AG04450 (cell line): ENCODE results near the gene GFOD2. TPM values are rescaled to one million over a fixed set of nuclear protein-coding genes. Genes with fewer than 3 reads are reported as not detected.

Source experiments
- CTCF ChIA-PET: fragments of 300-600, 350-600 bp; formaldehyde crosslinking; extraction: SDS; loops from one replicate; lab custom pipeline; 2022; ENCODE audit warnings: antibody characterized with exemption, inconsistent platforms; lab: Charles Lee
- POLR2A ChIA-PET: fragments of 350-600 bp; formaldehyde crosslinking; extraction: SDS; loops from one replicate; lab custom pipeline; 2021; ENCODE audit warnings: antibody characterized with exemption, inconsistent platforms; lab: Yijun Ruan, JAX
- DNase-seq: peaks from one replicate; pipeline ENCODE4 v3.0.0-alpha.2; 2011; ENCODE audit warnings: low read depth, low spot score
- H3K27ac ChIP-seq: one replicate; pipeline ENCODE4 v1.5.1; 2012; ENCODE audit warnings: low read depth, low read length, control low read depth
- H3K27me3 ChIP-seq: one replicate; pipeline ENCODE4 v1.6.0; 2012; ENCODE audit warnings: low read length; ENCODE audit not compliant: control insufficient read depth, insufficient read depth
- H3K4me3 ChIP-seq: 2 replicates; pipeline ENCODE4 v1.5.1; 2011; ENCODE audit warnings: mild to moderate bottlenecking, low read depth, low read length, control low read depth
- H3K9me3 ChIP-seq: 2 replicates; pipeline ENCODE4 v1.5.1; 2012; ENCODE audit warnings: low read length; ENCODE audit not compliant: control insufficient read depth, insufficient read depth
- polyA plus RNA-seq: library from polyadenylated mRNA; depleted of rRNA; stranded (reverse); fragments of >200 nt; gene quantifications from 2 replicates; pipeline ENCODE4 v1.2.3, GENCODE V29; 2011
- TF ChIP-seq, protein P1 (sequence below): IDR thresholded peaks from 2 replicates; pipeline ENCODE4 v1.5.1; 2011; ENCODE audit warnings: low read depth, low read length, control low read depth, inconsistent platforms

GFOD2 gene
- polyA plus RNA-seq, 1 experiment = 11.1 TPM

DNA sequence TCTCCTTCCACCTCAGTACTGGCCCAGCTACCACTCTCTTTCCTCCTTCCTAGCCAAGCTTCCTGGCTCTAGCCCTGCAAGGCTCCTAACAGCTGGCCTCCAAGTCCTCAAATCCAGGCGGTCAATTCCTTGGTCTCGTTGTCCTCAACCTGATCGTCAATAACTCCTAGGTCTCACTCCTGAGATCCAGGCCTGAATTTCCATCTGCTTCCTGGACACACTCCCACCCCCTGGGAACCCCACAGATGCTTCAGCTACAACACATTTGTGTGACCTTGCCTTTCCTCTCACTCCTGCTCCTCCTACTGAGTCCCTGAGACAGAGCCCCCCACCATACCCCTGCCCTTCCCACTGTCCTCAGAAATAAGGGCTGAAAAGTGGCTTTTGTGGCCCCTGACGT, 54.9 kb downstream of the GFOD2 start:
- Histone ChIP-seq H3K9me3 (no peaks in the 10 kb centered on the region; the same call in 1 of the 2 replicates), H3K27me3 (no peaks in the 10 kb centered on the region), H3K27ac (no peak overlapping the region), H3K4me3 (no peak overlapping the region)
- CTCF ChIA-PET = interaction anchor here (0.9 to 11.4 kb wide), 2 partner anchors 117 to 142 kb away, joined by 3 to 181 read pairs; no protein-coding TSS in a partner anchor
- no peak for DNase-seq
- TF ChIP-seq, protein P1, sequence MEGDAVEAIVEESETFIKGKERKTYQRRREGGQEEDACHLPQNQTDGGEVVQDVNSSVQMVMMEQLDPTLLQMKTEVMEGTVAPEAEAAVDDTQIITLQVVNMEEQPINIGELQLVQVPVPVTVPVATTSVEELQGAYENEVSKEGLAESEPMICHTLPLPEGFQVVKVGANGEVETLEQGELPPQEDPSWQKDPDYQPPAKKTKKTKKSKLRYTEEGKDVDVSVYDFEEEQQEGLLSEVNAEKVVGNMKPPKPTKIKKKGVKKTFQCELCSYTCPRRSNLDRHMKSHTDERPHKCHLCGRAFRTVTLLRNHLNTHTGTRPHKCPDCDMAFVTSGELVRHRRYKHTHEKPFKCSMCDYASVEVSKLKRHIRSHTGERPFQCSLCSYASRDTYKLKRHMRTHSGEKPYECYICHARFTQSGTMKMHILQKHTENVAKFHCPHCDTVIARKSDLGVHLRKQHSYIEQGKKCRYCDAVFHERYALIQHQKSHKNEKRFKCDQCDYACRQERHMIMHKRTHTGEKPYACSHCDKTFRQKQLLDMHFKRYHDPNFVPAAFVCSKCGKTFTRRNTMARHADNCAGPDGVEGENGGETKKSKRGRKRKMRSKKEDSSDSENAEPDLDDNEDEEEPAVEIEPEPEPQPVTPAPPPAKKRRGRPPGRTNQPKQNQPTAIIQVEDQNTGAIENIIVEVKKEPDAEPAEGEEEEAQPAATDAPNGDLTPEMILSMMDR = no peak
- POLR2A ChIA-PET = no interaction called here

DNA sequence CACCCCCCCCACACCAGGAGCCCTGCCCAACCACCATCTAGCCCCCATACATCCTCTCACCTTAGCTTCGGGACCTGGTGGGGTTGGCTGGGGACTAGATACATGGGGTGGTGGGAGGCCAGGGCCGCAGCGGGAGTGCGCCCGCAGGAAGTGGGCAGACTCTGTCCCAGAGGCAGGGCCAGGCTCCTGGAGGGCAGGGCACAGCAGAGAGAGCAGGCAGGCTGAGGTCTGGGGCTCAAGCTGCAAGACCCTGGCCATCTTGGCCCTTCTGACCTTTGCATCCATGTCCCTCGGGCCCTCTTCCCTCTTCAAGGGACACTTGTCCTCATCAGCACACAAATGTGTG, 55.3 kb downstream of the GFOD2 start:
- TF ChIP-seq, protein P1 = no peak
- no peak for DNase-seq
- Histone ChIP-seq H3K4me3 (no peak overlapping the region), H3K9me3 (no peaks in the 10 kb centered on the region; the same call in 1 of the 2 replicates), H3K27ac (no peak overlapping the region), H3K27me3 (no peaks in the 10 kb centered on the region)
- POLR2A ChIA-PET = no interaction called here
- CTCF ChIA-PET = interaction anchor here (0.9 to 11.4 kb wide), 2 partner anchors 117 to 141 kb away, joined by 3 to 181 read pairs; no protein-coding TSS in a partner anchor

DNA sequence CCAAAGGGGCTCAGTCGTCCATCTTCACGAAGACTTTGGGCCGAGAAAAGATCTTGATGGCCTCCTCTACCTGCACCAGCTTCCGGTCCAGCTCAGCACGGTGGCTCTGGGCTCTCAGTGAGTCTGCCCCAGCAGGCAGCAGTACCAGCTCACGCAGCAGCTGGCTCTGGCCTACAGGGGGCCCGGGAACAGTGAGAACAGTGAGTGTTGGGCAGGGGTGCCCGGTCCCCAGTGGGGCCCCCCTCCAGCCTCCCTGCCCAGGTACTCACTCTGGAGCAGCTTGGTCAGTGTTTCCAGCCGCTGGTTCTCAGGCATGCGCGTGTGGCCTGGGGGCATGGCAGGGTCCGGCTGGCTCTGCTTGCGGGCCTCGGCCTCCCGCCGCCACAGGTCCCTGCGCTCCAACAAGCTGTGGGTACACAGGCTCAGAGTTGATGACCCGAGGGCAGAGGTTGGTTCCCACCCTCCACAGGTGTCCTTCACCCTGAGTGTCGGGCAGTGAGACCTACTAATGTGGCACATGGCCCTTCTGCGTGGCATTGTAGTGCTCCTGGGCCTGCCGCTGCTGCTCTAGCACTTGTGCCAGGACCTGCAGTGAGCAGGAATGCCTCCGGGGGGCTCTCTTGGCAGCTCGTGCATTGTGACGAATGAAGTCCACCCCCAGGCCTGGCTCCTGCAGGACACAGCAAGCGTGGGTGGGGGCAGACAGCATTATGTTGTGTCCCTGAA, 55.8 kb downstream of the GFOD2 start:
- ChIA-PET POLR2A (interaction anchor here (0.6 kb wide), 1 partner anchor 200 kb away, joined by 4 read pairs; no protein-coding TSS in a partner anchor), CTCF (interaction anchor here (0.5 to 11.4 kb wide), 4 partner anchors 89 to 141 kb away, joined by 3 to 181 read pairs (median 6); no protein-coding TSS in a partner anchor)
- TF ChIP-seq, protein P1 = peak; percentile 14
- no peak for DNase-seq
- Histone ChIP-seq H3K4me3 (no peak overlapping the region), H3K27ac (no peak overlapping the region), H3K9me3 (no peaks in the 10 kb centered on the region; the same call in 1 of the 2 replicates), H3K27me3 (no peaks in the 10 kb centered on the region)

DNA sequence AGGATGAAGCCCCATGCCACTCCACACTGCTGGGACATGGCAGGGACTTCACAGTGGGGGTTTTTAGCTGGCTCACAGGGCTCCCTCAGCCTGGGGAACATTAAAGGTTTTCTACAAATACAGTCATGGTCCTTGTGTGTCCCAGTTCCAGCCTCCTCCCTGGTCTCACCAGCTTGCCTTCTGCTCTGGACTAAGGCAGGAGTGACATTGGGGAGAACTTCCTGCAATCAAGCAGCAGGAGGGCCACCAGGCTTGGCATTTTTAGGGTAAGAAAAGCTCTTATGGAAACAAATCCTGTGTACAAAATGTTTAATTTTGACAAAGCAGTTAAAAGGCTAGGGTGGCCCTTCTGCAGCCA, 56.5 kb downstream of the GFOD2 start:
- Histone ChIP-seq H3K9me3 (no peaks in the 10 kb centered on the region; the same call in 1 of the 2 replicates), H3K4me3 (no peak overlapping the region), H3K27ac (no peak overlapping the region), H3K27me3 (no peaks in the 10 kb centered on the region)
- POLR2A ChIA-PET = interaction anchor here (0.6 kb wide), 1 partner anchor 199 kb away, joined by 4 read pairs; no protein-coding TSS in a partner anchor
- DNase-seq = no peak
- CTCF ChIA-PET = interaction anchor here (0.5 to 11.4 kb wide), 4 partner anchors 88 to 178 kb away, joined by 3 to 181 read pairs (median 6); no protein-coding TSS in a partner anchor
- TF ChIP-seq, protein P1 = no peak
